Measurements from ENCODE around the gene STRC.
"Not testable (repeated sequence)": the region's sequence is repeated elsewhere in the genome, so short reads cannot be mapped to it uniquely, and the experiment has no call there.

Gene STRC

GRCh38 chr15:43574607-43575006, 44.0 kb downstream of the STRC start:
- not testable (repeated sequence) for H2AFZ ChIP-seq (ENCODE audit: low read depth); H3K27me3 ChIP-seq (ENCODE audit: insufficient read depth, low read depth); H3K9ac ChIP-seq; H3K4me3 ChIP-seq (IDR thresholded peaks at IDR 0.05; ENCODE audit: insufficient read depth, low read depth, low read length); H3K79me2 ChIP-seq (ENCODE audit: insufficient read depth, low read depth); H3K4me2 ChIP-seq; H4K20me1 ChIP-seq (ENCODE audit: insufficient read depth); H3K27ac ChIP-seq; H3K4me1 ChIP-seq (ENCODE audit: low read depth, poor library complexity, severe bottlenecking); H3K36me3 ChIP-seq (ENCODE audit: insufficient read depth)

GRCh38 chr15:43566615-43567014, 52.0 kb downstream of the STRC start:
- H3K4me2 ChIP-seq; H2AFZ ChIP-seq (ENCODE audit: low read depth): not testable (repeated sequence)

GRCh38 chr15:43563793-43564192, 54.8 kb downstream of the STRC start:
- not testable (repeated sequence) for H3K4me3 ChIP-seq (IDR thresholded peaks at IDR 0.05; ENCODE audit: insufficient read depth, low read depth, low read length); H3K27ac ChIP-seq; H3K4me1 ChIP-seq (ENCODE audit: low read depth, poor library complexity, severe bottlenecking); H4K20me1 ChIP-seq (ENCODE audit: insufficient read depth); H3K79me2 ChIP-seq (ENCODE audit: insufficient read depth, low read depth); H3K27me3 ChIP-seq (ENCODE audit: insufficient read depth, low read depth); H3K4me2 ChIP-seq; H3K36me3 ChIP-seq (ENCODE audit: insufficient read depth); H3K9ac ChIP-seq; H2AFZ ChIP-seq (ENCODE audit: low read depth)

More at GRCh38 chr15:43566615-43567014, 52.0 kb downstream of the STRC start:
- not testable (repeated sequence) for H3K4me1 ChIP-seq (ENCODE audit: low read depth, poor library complexity, severe bottlenecking); H3K79me2 ChIP-seq (ENCODE audit: insufficient read depth, low read depth); H3K27me3 ChIP-seq (ENCODE audit: insufficient read depth, low read depth); H4K20me1 ChIP-seq (ENCODE audit: insufficient read depth); H3K36me3 ChIP-seq (ENCODE audit: insufficient read depth); H3K4me3 ChIP-seq (IDR thresholded peaks at IDR 0.05; ENCODE audit: insufficient read depth, low read depth, low read length); H3K9ac ChIP-seq; H3K27ac ChIP-seq

- H3K4me1 ChIP-seq (ENCODE audit: low read depth, poor library complexity, severe bottlenecking); H3K4me3 ChIP-seq (IDR thresholded peaks at IDR 0.05; ENCODE audit: insufficient read depth, low read depth, low read length); H2AFZ ChIP-seq (ENCODE audit: low read depth); H3K9ac ChIP-seq; H3K79me2 ChIP-seq (ENCODE audit: insufficient read depth, low read depth); H3K4me2 ChIP-seq; H3K36me3 ChIP-seq (ENCODE audit: insufficient read depth); H3K27ac ChIP-seq; H4K20me1 ChIP-seq (ENCODE audit: insufficient read depth); H3K27me3 ChIP-seq (ENCODE audit: insufficient read depth, low read depth): not testable (repeated sequence)
Observed at GRCh38 chr15:43562753-43563152, 55.8 kb downstream of the STRC start.

- no peak overlapping the region for H2AFZ ChIP-seq (ENCODE audit: low read depth)
- no peaks in the 10 kb centered on the region for H3K4me1 ChIP-seq (ENCODE audit: low read depth, poor library complexity, severe bottlenecking)
- no peaks in the 10 kb centered on the region for H3K27me3 ChIP-seq (ENCODE audit: insufficient read depth, low read depth)
- H3K27ac ChIP-seq, result no peak overlapping the region
- H4K20me1 ChIP-seq (ENCODE audit: insufficient read depth), result no peaks in the 10 kb centered on the region
- no peak overlapping the region for H3K9ac ChIP-seq
- no peak for TF ChIP-seq CTCF (conservative IDR thresholded peaks at IDR 0.05; ENCODE audit: low read depth, low read length)
- H3K4me2 ChIP-seq, result no peak overlapping the region
- no peak overlapping the region for H3K4me3 ChIP-seq (IDR thresholded peaks at IDR 0.05; ENCODE audit: insufficient read depth, low read depth, low read length)
- no peaks in the 10 kb centered on the region for H3K79me2 ChIP-seq (ENCODE audit: insufficient read depth, low read depth)
- no peaks in the 10 kb centered on the region for H3K36me3 ChIP-seq (ENCODE audit: insufficient read depth)
Observed at GRCh38 chr15:43552986-43553385, 65.6 kb downstream of the STRC start.

GRCh38 chr15:43552256-43552655, 66.3 kb downstream of the STRC start:
- Histone ChIP-seq H3K4me3 (IDR thresholded peaks at IDR 0.05; ENCODE audit: insufficient read depth, low read depth, low read length) (no peak overlapping the region), H3K36me3 (ENCODE audit: insufficient read depth) (no peaks in the 10 kb centered on the region), H3K4me1 (ENCODE audit: low read depth, poor library complexity, severe bottlenecking) (no peaks in the 10 kb centered on the region), H3K9ac (no peak overlapping the region), H3K27me3 (ENCODE audit: insufficient read depth, low read depth) (no peaks in the 10 kb centered on the region), H2AFZ (ENCODE audit: low read depth) (no peak overlapping the region), H4K20me1 (ENCODE audit: insufficient read depth) (no peaks in the 10 kb centered on the region), H3K4me2 (no peak overlapping the region), H3K27ac (no peak overlapping the region), H3K79me2 (ENCODE audit: insufficient read depth, low read depth) (no peaks in the 10 kb centered on the region)
- no peak for TF ChIP-seq CTCF (conservative IDR thresholded peaks at IDR 0.05; ENCODE audit: low read depth, low read length)

All from KMS-11 (cell line).